Stomach (tissue), 9 donors: ENCODE measurements around the gene MESD. TPM values are rescaled to one million over a fixed set of nuclear protein-coding genes. Genes with fewer than 3 reads are reported as not detected.

Experiments used
- DNase-seq, 2 donors: peaks; one replicate each; pipeline versions ENCODE4 v3.0.0 to v3.0.0-alpha.2; 2013 to 2019
- H3K27ac ChIP-seq, 5 donors: fragments of 200-600 bp in 4 of 5; sonication (generic) in 4 of 5; one replicate each; pipeline ENCODE4 v1.5.1; 2013 to 2019; ENCODE audit warnings: mild to moderate bottlenecking in 1 of 5, moderate library complexity in 1 of 5
- H3K27me3 ChIP-seq, 3 donors: fragments of 200-600 bp; sonication (generic); one replicate each; pipeline ENCODE4 v1.5.1; 2017 to 2019; ENCODE audit warnings: mixed run types in 1 of 3
- H3K36me3 ChIP-seq, 4 donors: fragments of 200-600 bp; sonication (generic); 1 replicate in 3 of 4; 2 replicates in 1 of 4; pipeline ENCODE4 v1.5.1; 2016 to 2019
- H3K4me1 ChIP-seq, 4 donors: fragments of 200-600 bp; sonication (generic); one replicate each; pipeline ENCODE4 v1.5.1; 2016 to 2019
- H3K4me3 ChIP-seq, 4 donors: fragments of 200-600 bp; sonication (generic) in 3 of 4; one replicate each; pipeline ENCODE4 v1.5.1; 2016 to 2019; ENCODE audit warnings: mild to moderate bottlenecking in 1 of 4
- H3K9me3 ChIP-seq, 4 donors: fragments of 200-600 bp; sonication (generic); one replicate each; pipeline ENCODE4 v1.5.1; 2016 to 2019
- CTCF ChIP-seq, 7 experiments: fragments of 450-650 bp in 4 of 7; fragments of 200-600 bp in 3 of 7; sonication (generic) in 3 of 7; IDR thresholded peaks; one replicate each; pipeline ENCODE4 v1.5.1; 2016 to 2019; ENCODE audit warnings: antibody characterized with exemption in 7 of 7, control low read depth in 2 of 7, mild to moderate bottlenecking in 1 of 7
- EP300 ChIP-seq: sonication (generic); formaldehyde crosslinking; IDR thresholded peaks from one replicate; pipeline ENCODE4 v1.6.1; 2017; ENCODE audit warnings: antibody characterized with exemption
- POLR2A ChIP-seq, 4 donors: fragments of 450-650 bp; IDR thresholded peaks; one replicate each; pipeline ENCODE4 v1.6.1; 2016; ENCODE audit warnings: antibody characterized with exemption in 4 of 4, control low read depth in 2 of 4, mild to moderate bottlenecking in 1 of 4, moderate library complexity in 1 of 4
- POLR2AphosphoS5 ChIP-seq, 3 donors: sonication (generic); formaldehyde crosslinking; IDR thresholded peaks; one replicate each; pipeline ENCODE4 v1.6.1; 2016; ENCODE audit warnings: antibody characterized with exemption in 3 of 3
- WGBS, 5 donors: extraction: QIAGEN DNeasy Blood & Tissue Kit in 3 of 5; methylation state at CpG; one replicate each; pipeline versions ENCODE4 v1.1.5 to v1.1.7; 2013 to 2018; 5-methylcytosine and 5-hydroxymethylcytosine counted together
- intact Hi-C: fragments of 100-400 bp; cut with DNase I; formaldehyde crosslinking; loops from one replicate; pipeline ENCODE4 v1.15.1; 2023; ENCODE audit warnings: low total_unique reads
- polyA plus RNA-seq, 3 donors: library from polyadenylated mRNA; stranded (reverse); fragments of 200-250 nt; gene quantifications; one replicate each; pipeline ENCODE4 v1.2.3, GENCODE V29; 2013
- total RNA-seq, 5 donors: library from RNA; depleted of rRNA; stranded (reverse); fragments of >200 nt; gene quantifications; one replicate each; pipeline versions ENCODE4 v1.1.0 to v1.2.3, GENCODE V29; 2014 to 2016
- donor health status: healthy with polysubstance abuse.
- donor health status: Bipolar disorder and iron deficiency.
- donor health status: healthy.

MESD gene
- total and polyA plus RNA-seq, 8 donors: 5.5 to 34.8 (median 15.7) TPM

DNA sequence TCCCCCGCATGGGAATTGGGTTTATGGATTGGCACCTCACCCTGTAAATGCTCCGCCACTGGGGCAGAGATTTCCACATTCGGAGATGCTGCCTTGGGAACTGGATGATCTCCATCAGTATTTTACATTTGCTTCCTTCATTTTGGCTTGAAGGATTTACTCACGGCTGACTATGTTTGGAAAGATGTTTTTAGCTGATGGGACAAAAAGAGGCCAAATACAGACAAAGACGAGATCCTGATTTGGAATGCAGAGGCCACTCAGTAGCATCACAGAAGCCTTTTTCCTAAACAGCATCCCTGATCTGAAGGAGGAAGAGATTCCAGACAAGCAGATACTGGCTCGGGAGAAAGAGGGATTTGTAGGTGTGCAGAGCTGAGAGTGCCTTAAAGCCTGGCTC lies 76.9 kb downstream of the MESD start:
- Histone ChIP-seq H3K27ac (no peak overlapping the region), H3K27me3 (no peaks in the 10 kb centered on the region), H3K4me3 (no peak overlapping the region), H3K4me1 (no peaks in the 10 kb centered on the region), H3K36me3 (peaks cover 0 to 34% (median 23%) of the 10 kb centered on the region in 4 donors), H3K9me3 (peaks cover 0 to 10% (median 5%) of the 10 kb centered on the region in 4 donors)
- TF ChIP-seq EP300 (no peak), POLR2A (IDR thresholded peaks at IDR 0.05) (no peak), POLR2AphosphoS5 (IDR thresholded peaks at IDR 0.05) (no peak), CTCF (IDR thresholded peaks at IDR 0.05) (no peak)
- WGBS, 5 donors: 85 to 92% (median 91%) methylated on average over 6 of the region's 6 CpGs
- DNase-seq: no peak
- intact Hi-C loops: no loop called here

GRCh38 chr15:80911821-80912220 lies 77.8 kb downstream of the MESD start:
- no peaks in the 10 kb centered on the region for H3K27me3 ChIP-seq
- peaks cover 0 to 42% (median 25%) of the 10 kb centered on the region in 4 donors for H3K36me3 ChIP-seq
- DNase-seq: no peak
- TF ChIP-seq POLR2A (IDR thresholded peaks at IDR 0.05): no peak
- TF ChIP-seq POLR2AphosphoS5 (IDR thresholded peaks at IDR 0.05): no peak
- no peak for TF ChIP-seq CTCF (IDR thresholded peaks at IDR 0.05)
- TF ChIP-seq EP300: no peak
- WGBS, 5 donors: 82 to 100% (median 93%) methylated on average over 1 of the region's 1 CpG
- intact Hi-C loops: no loop called here
- H3K4me1 ChIP-seq: no peaks in the 10 kb centered on the region
- H3K27ac ChIP-seq: no peak overlapping the region
- no peak overlapping the region for H3K4me3 ChIP-seq
- peaks cover 0 to 10% (median 5%) of the 10 kb centered on the region in 4 donors for H3K9me3 ChIP-seq

GRCh38 chr15:80906159-80906766 lies 83.4 kb downstream of the MESD start:
- WGBS, 5 donors: 82 to 86% (median 83%) methylated on average over 11 of the region's 11 CpGs
- intact Hi-C loops: no loop called here
- H3K27ac ChIP-seq: no peak overlapping the region
- no peaks in the 10 kb centered on the region for H3K4me1 ChIP-seq
- peak in 1 of 2 donors; percentile 30 for DNase-seq
- TF ChIP-seq POLR2A (IDR thresholded peaks at IDR 0.05) (no peak), CTCF (IDR thresholded peaks at IDR 0.05) (no peak), EP300 (no peak), POLR2AphosphoS5 (IDR thresholded peaks at IDR 0.05) (no peak)
- peaks cover 0 to 10% (median 5%) of the 10 kb centered on the region in 4 donors for H3K9me3 ChIP-seq
- H3K27me3 ChIP-seq: no peaks in the 10 kb centered on the region
- peaks cover 0 to 62% (median 25%) of the 10 kb centered on the region in 4 donors for H3K36me3 ChIP-seq
- H3K4me3 ChIP-seq: no peak overlapping the region

GRCh38 chr15:80904998-80905397 lies 84.6 kb downstream of the MESD start:
- Histone ChIP-seq H3K4me1 (no peaks in the 10 kb centered on the region), H3K36me3 (peaks cover 0 to 51% (median 17%) of the 10 kb centered on the region in 4 donors), H3K27me3 (no peaks in the 10 kb centered on the region), H3K27ac (no peak overlapping the region), H3K4me3 (no peak overlapping the region), H3K9me3 (peaks cover 0 to 10% (median 5%) of the 10 kb centered on the region in 4 donors)
- 83 to 86% (median 85%) methylated on average over 5 of the region's 5 CpGs for WGBS, 5 donors
- TF ChIP-seq CTCF (IDR thresholded peaks at IDR 0.05): no peak
- no peak for TF ChIP-seq POLR2A (IDR thresholded peaks at IDR 0.05)
- no peak for TF ChIP-seq EP300
- TF ChIP-seq POLR2AphosphoS5 (IDR thresholded peaks at IDR 0.05): no peak
- intact Hi-C loops: no loop called here
- peak in 1 of 2 donors; percentile 32 for DNase-seq
